ENCODE results near the gene SNED1. TPM values are rescaled to one million over a fixed set of nuclear protein-coding genes. Genes with fewer than 3 reads are reported as not detected.

The SNED1 gene
- total RNA-seq, 2 donors from 2014 or later = 0.36 to 4.1 TPM

- H3K4me3 Mint-ChIP-seq = no peak overlapping the region
- no peak for ATAC-seq (replicated peaks in 1 of 2)
- peaks cover 12% of the 10 kb centered on the region for H3K4me1 Mint-ChIP-seq (ENCODE audit: low read depth)
Observed at GRCh38 chr2:241003830-241004564, 5.6 kb downstream of the SNED1 start.

GRCh38 chr2:241005569-241005968 is 7.2 kb downstream of the SNED1 start:
- H3K27me3 Mint-ChIP-seq (ENCODE audit: low read depth) = no peaks in the 10 kb centered on the region
- peaks cover 13 to 16% of the 10 kb centered on the region in 2 donors for H3K36me3 Mint-ChIP-seq (ENCODE audit: insufficient read depth in 2 of 2)
- no peak overlapping the region for H3K27ac Mint-ChIP-seq
- DNase-seq (no peak), ATAC-seq (replicated peaks in 1 of 2) (no peak)
- peaks cover 12 to 17% of the 10 kb centered on the region in 2 donors for H3K9me3 Mint-ChIP-seq
- peaks cover 19% of the 10 kb centered on the region for H3K4me1 Mint-ChIP-seq (ENCODE audit: low read depth)
- H3K4me3 Mint-ChIP-seq = no peak overlapping the region

More at GRCh38 chr2:241003830-241004564, 5.6 kb downstream of the SNED1 start:
- Mint-ChIP-seq H3K36me3 (ENCODE audit: insufficient read depth in 2 of 2) (peaks cover 13 to 16% of the 10 kb centered on the region in 2 donors), H3K9me3 (peaks cover 12 to 17% of the 10 kb centered on the region in 2 donors), H3K27ac (no peak overlapping the region), H3K27me3 (ENCODE audit: low read depth) (peaks cover 10% of the 10 kb centered on the region)
- no peak for DNase-seq

GRCh38 chr2:241006412-241006811 is 8.0 kb downstream of the SNED1 start:
- Mint-ChIP-seq H3K9me3 (peaks cover 12 to 17% of the 10 kb centered on the region in 2 donors), H3K4me1 (ENCODE audit: low read depth) (peaks cover 19% of the 10 kb centered on the region), H3K36me3 (ENCODE audit: insufficient read depth in 2 of 2) (peaks cover 13 to 16% of the 10 kb centered on the region in 2 donors), H3K4me3 (peak overlapping the region in 1 of 2 donors; percentile 6), H3K27ac (no peak overlapping the region), H3K27me3 (ENCODE audit: low read depth) (no peaks in the 10 kb centered on the region)
- ATAC-seq (replicated peaks in 1 of 2) (peak; percentile 53 to 54), DNase-seq (no peak)

- no peak overlapping the region for H3K27ac Mint-ChIP-seq
- no peak overlapping the region for H3K4me3 Mint-ChIP-seq
- peaks cover 20% of the 10 kb centered on the region for H3K4me1 Mint-ChIP-seq (ENCODE audit: low read depth)
- ATAC-seq (replicated peaks in 1 of 2) = no peak
- DNase-seq = no peak
- H3K27me3 Mint-ChIP-seq (ENCODE audit: low read depth) = no peaks in the 10 kb centered on the region
- peaks cover 13 to 16% of the 10 kb centered on the region in 2 donors for H3K36me3 Mint-ChIP-seq (ENCODE audit: insufficient read depth in 2 of 2)
- peaks cover 12 to 17% of the 10 kb centered on the region in 2 donors for H3K9me3 Mint-ChIP-seq
Observed at GRCh38 chr2:241007111-241007510, 8.7 kb downstream of the SNED1 start.

GRCh38 chr2:241007880-241008710 is 9.7 kb downstream of the SNED1 start:
- ATAC-seq (replicated peaks in 1 of 2) = no peak
- Mint-ChIP-seq H3K27me3 (ENCODE audit: low read depth) (no peaks in the 10 kb centered on the region), H3K27ac (no peak overlapping the region)

GRCh38 chr2:241008711-241009121 is 10.3 kb downstream of the SNED1 start:
- no peak for ATAC-seq (replicated peaks in 1 of 2)
- H3K27ac Mint-ChIP-seq = no peak overlapping the region
- peaks cover 10 to 13% of the 10 kb centered on the region in 2 donors for H3K9me3 Mint-ChIP-seq
- no peak for DNase-seq
- peaks cover 10 to 13% of the 10 kb centered on the region in 2 donors for H3K36me3 Mint-ChIP-seq (ENCODE audit: insufficient read depth in 2 of 2)
- peaks cover 30% of the 10 kb centered on the region for H3K4me1 Mint-ChIP-seq (ENCODE audit: low read depth)
- peak overlapping the region; percentile 27 to 38 for H3K4me3 Mint-ChIP-seq
- H3K27me3 Mint-ChIP-seq (ENCODE audit: low read depth) = no peaks in the 10 kb centered on the region

More at GRCh38 chr2:241007880-241008710, 9.7 kb downstream of the SNED1 start:
- H3K4me3 Mint-ChIP-seq = no peak overlapping the region
- DNase-seq = no peak
- peaks cover 10 to 16% of the 10 kb centered on the region in 2 donors for H3K36me3 Mint-ChIP-seq (ENCODE audit: insufficient read depth in 2 of 2)
- peaks cover 29% of the 10 kb centered on the region for H3K4me1 Mint-ChIP-seq (ENCODE audit: low read depth)
- H3K9me3 Mint-ChIP-seq = peaks cover 11 to 15% of the 10 kb centered on the region in 2 donors

- DNase-seq (no peak), ATAC-seq (replicated peaks in 1 of 2) (no peak)
- Mint-ChIP-seq H3K4me1 (ENCODE audit: low read depth) (peaks cover 30% of the 10 kb centered on the region), H3K36me3 (ENCODE audit: insufficient read depth in 2 of 2) (peaks cover 8 to 11% of the 10 kb centered on the region in 2 donors), H3K27me3 (ENCODE audit: low read depth) (no peaks in the 10 kb centered on the region), H3K4me3 (peak overlapping the region; percentile 27 to 38), H3K27ac (peak overlapping the region; percentile 10), H3K9me3 (peaks cover 8 to 11% of the 10 kb centered on the region in 2 donors)
Observed at GRCh38 chr2:241009191-241009590, 10.8 kb downstream of the SNED1 start.

- DNase-seq (peak; percentile 54 to 58), ATAC-seq (replicated peaks in 1 of 2) (peak; percentile 74 to 80)
- Mint-ChIP-seq H3K27ac (no peak overlapping the region), H3K36me3 (ENCODE audit: insufficient read depth in 2 of 2) (peaks cover 8 to 11% of the 10 kb centered on the region in 2 donors), H3K9me3 (peaks cover 8 to 11% of the 10 kb centered on the region in 2 donors), H3K27me3 (ENCODE audit: low read depth) (no peaks in the 10 kb centered on the region), H3K4me3 (peak overlapping the region; percentile 27 to 67), H3K4me1 (ENCODE audit: low read depth) (peaks cover 30% of the 10 kb centered on the region)
Observed at GRCh38 chr2:241009601-241010530, 11.4 kb downstream of the SNED1 start.

GRCh38 chr2:241010531-241011295 is 12.3 kb downstream of the SNED1 start:
- Mint-ChIP-seq H3K36me3 (ENCODE audit: insufficient read depth in 2 of 2) (peaks cover 4% of the 10 kb centered on the region in 2 donors), H3K27me3 (ENCODE audit: low read depth) (no peaks in the 10 kb centered on the region), H3K9me3 (peaks cover 4 to 8% of the 10 kb centered on the region in 2 donors), H3K27ac (no peak overlapping the region), H3K4me1 (ENCODE audit: low read depth) (peaks cover 30% of the 10 kb centered on the region), H3K4me3 (peak overlapping the region; percentile 27 to 67)
- DNase-seq (no peak), ATAC-seq (replicated peaks in 1 of 2) (peak in 1 of 2 donors; percentile 6)

- no peak overlapping the region for H3K27ac Mint-ChIP-seq
- no peaks in the 10 kb centered on the region for H3K36me3 Mint-ChIP-seq (ENCODE audit: insufficient read depth in 2 of 2)
- H3K4me1 Mint-ChIP-seq (ENCODE audit: low read depth) = peaks cover 30% of the 10 kb centered on the region
- no peaks in the 10 kb centered on the region for H3K27me3 Mint-ChIP-seq (ENCODE audit: low read depth)
- peaks cover 0 to 4% of the 10 kb centered on the region in 2 donors for H3K9me3 Mint-ChIP-seq
- ATAC-seq (replicated peaks in 1 of 2) (no peak), DNase-seq (no peak)
- H3K4me3 Mint-ChIP-seq = no peak overlapping the region
Observed at GRCh38 chr2:241011296-241011600, 12.8 kb downstream of the SNED1 start.

GRCh38 chr2:241011751-241012510 is 13.5 kb downstream of the SNED1 start:
- H3K4me3 Mint-ChIP-seq = no peak overlapping the region
- no peak overlapping the region for H3K27ac Mint-ChIP-seq
- peaks cover 30% of the 10 kb centered on the region for H3K4me1 Mint-ChIP-seq (ENCODE audit: low read depth)
- no peaks in the 10 kb centered on the region for H3K9me3 Mint-ChIP-seq
- H3K27me3 Mint-ChIP-seq (ENCODE audit: low read depth) = no peaks in the 10 kb centered on the region
- DNase-seq (no peak), ATAC-seq (replicated peaks in 1 of 2) (no peak)
- H3K36me3 Mint-ChIP-seq (ENCODE audit: insufficient read depth in 2 of 2) = no peaks in the 10 kb centered on the region

Data from activated T-cell treated with anti-CD3 and anti-CD28 coated beads, Interleukin-2, amount 50 U/mL, for 72 hours (primary cell).